Breast epithelium (tissue), 3 donors: ENCODE data around the gene BRINP2.

Experiments used
- CTCF ChIP-seq, 3 donors: fragments of 450-650 bp; IDR thresholded peaks; one replicate each; pipeline ENCODE4 v1.5.1; 2016 to 2017; ENCODE audit warnings: antibody characterized with exemption in 3 of 3, mild to moderate bottlenecking in 3 of 3, moderate library complexity in 3 of 3
- POLR2A ChIP-seq: fragments of 450-650 bp; IDR thresholded peaks from one replicate; pipeline ENCODE4 v1.6.1; 2016; ENCODE audit warnings: antibody characterized with exemption, mild to moderate bottlenecking, moderate library complexity

GRCh38 chr1:177329871-177330270 lies 159.1 kb downstream of the BRINP2 start:
- TF ChIP-seq POLR2A (no peak), CTCF (IDR thresholded peaks at IDR 0.05) (no peak)
